Urinary bladder (tissue), 4 donors: ENCODE data around the gene RBMS3. TPM values are rescaled to one million over a fixed set of nuclear protein-coding genes. Genes with fewer than 3 reads are reported as not detected.
A peak's percentile ranks its signal among the peaks of the same experiment; 100 is the strongest.

Experiments used
- DNase-seq: peaks from one replicate; pipeline ENCODE4 v3.0.0-alpha.2; 2015; ENCODE audit errors: extremely low spot score
- H3K27ac ChIP-seq: one replicate; pipeline ENCODE4 v1.5.1; 2013; ENCODE audit warnings: low read depth, mild to moderate bottlenecking, moderate library complexity
- H3K36me3 ChIP-seq: one replicate; pipeline ENCODE4 v1.6.1; 2013; ENCODE audit warnings: mild to moderate bottlenecking, moderate library complexity; ENCODE audit not compliant: insufficient read depth
- H3K4me1 ChIP-seq: one replicate; pipeline ENCODE4 v1.6.1; 2013; ENCODE audit warnings: mild to moderate bottlenecking, moderate library complexity; ENCODE audit not compliant: insufficient read depth
- H3K4me3 ChIP-seq: one replicate; pipeline ENCODE4 v1.5.1; 2013; ENCODE audit warnings: low read depth, low read length
- WGBS: extraction: QIAGEN DNeasy Blood & Tissue Kit; methylation state at CpG from one replicate; pipeline ENCODE4 v1.1.7; 2013; 5-methylcytosine and 5-hydroxymethylcytosine counted together
- polyA plus RNA-seq: library from polyadenylated mRNA; stranded (reverse); fragments of 200-250 nt; gene quantifications from one replicate; pipeline ENCODE4 v1.2.3, GENCODE V29; 2013
- total RNA-seq: library from RNA; depleted of rRNA; stranded (reverse); fragments of >200 nt; gene quantifications from one replicate; pipeline ENCODE4 v1.2.3, GENCODE V29; 2014
- donor health status: healthy with polysubstance abuse.
- donor health status: healthy.

Gene RBMS3
- total and polyA plus RNA-seq, 2 donors, result 10.6 to 136 TPM

GRCh38 chr3:29940759-29941323 lies 660.0 kb downstream of the RBMS3 start:
- H3K36me3 ChIP-seq, result no peaks in the 10 kb centered on the region
- no peak overlapping the region for H3K27ac ChIP-seq
- no peaks in the 10 kb centered on the region for H3K4me1 ChIP-seq
- peak; percentile 15 for DNase-seq
- no peak overlapping the region for H3K4me3 ChIP-seq
- WGBS, result 34% methylated on average over 1 of the region's 1 CpG

GRCh38 chr3:29942297-29942696 lies 661.4 kb downstream of the RBMS3 start:
- Histone ChIP-seq H3K4me1 (no peaks in the 10 kb centered on the region), H3K27ac (no peak overlapping the region), H3K4me3 (no peak overlapping the region), H3K36me3 (no peaks in the 10 kb centered on the region)
- DNase-seq, result no peak
- WGBS, result 91% methylated on average over 1 of the region's 1 CpG

- DNase-seq, result no peak
- Histone ChIP-seq H3K36me3 (no peaks in the 10 kb centered on the region), H3K27ac (no peak overlapping the region), H3K4me3 (no peak overlapping the region), H3K4me1 (no peaks in the 10 kb centered on the region)
- WGBS, result 30% methylated on average over 1 of the region's 1 CpG
These were observed 668.3 kb downstream of the RBMS3 start for GRCh38 chr3:29949131-29949530.

- 90% methylated on average over 11 of the region's 11 CpGs for WGBS
- no peak for DNase-seq
- Histone ChIP-seq H3K4me3 (no peak overlapping the region), H3K27ac (no peak overlapping the region), H3K4me1 (no peaks in the 10 kb centered on the region), H3K36me3 (no peaks in the 10 kb centered on the region)
These were observed 669.2 kb downstream of the RBMS3 start for GRCh38 chr3:29949940-29950616.

- DNase-seq, result no peak
- no peaks in the 10 kb centered on the region for H3K36me3 ChIP-seq
- no peaks in the 10 kb centered on the region for H3K4me1 ChIP-seq
- H3K4me3 ChIP-seq, result no peak overlapping the region
- 70% methylated on average over 1 of the region's 1 CpG for WGBS
- no peak overlapping the region for H3K27ac ChIP-seq
These were observed 671.6 kb downstream of the RBMS3 start for GRCh38 chr3:29952431-29952830.

GRCh38 chr3:29955413-29955812 lies 674.5 kb downstream of the RBMS3 start:
- WGBS, result 37% methylated on average over 1 of the region's 1 CpG
- no peak overlapping the region for H3K4me3 ChIP-seq
- H3K4me1 ChIP-seq, result no peaks in the 10 kb centered on the region
- no peaks in the 10 kb centered on the region for H3K36me3 ChIP-seq
- no peak overlapping the region for H3K27ac ChIP-seq
- DNase-seq, result no peak

GRCh38 chr3:29958816-29959215 lies 677.9 kb downstream of the RBMS3 start:
- no peaks in the 10 kb centered on the region for H3K4me1 ChIP-seq
- no peak overlapping the region for H3K4me3 ChIP-seq
- H3K27ac ChIP-seq, result no peak overlapping the region
- no peak for DNase-seq
- no peaks in the 10 kb centered on the region for H3K36me3 ChIP-seq
- 94% methylated on average over 1 of the region's 1 CpG for WGBS

GRCh38 chr3:29971895-29972294 lies 691.0 kb downstream of the RBMS3 start:
- DNase-seq, result no peak
- no peaks in the 10 kb centered on the region for H3K4me1 ChIP-seq
- no peak overlapping the region for H3K4me3 ChIP-seq
- no peak overlapping the region for H3K27ac ChIP-seq
- WGBS, result 57% methylated on average over 2 of the region's 2 CpGs
- no peaks in the 10 kb centered on the region for H3K36me3 ChIP-seq

GRCh38 chr3:29972320-29972993 lies 691.6 kb downstream of the RBMS3 start:
- WGBS, result 36% methylated on average over 3 of the region's 3 CpGs
- no peaks in the 10 kb centered on the region for H3K36me3 ChIP-seq

GRCh38 chr3:29973763-29974162 lies 692.9 kb downstream of the RBMS3 start:
- Histone ChIP-seq H3K4me3 (no peak overlapping the region), H3K27ac (no peak overlapping the region), H3K36me3 (no peaks in the 10 kb centered on the region), H3K4me1 (no peaks in the 10 kb centered on the region)
- 97% methylated on average over 1 of the region's 1 CpG for WGBS
- DNase-seq, result no peak

More at GRCh38 chr3:29972320-29972993, 691.6 kb downstream of the RBMS3 start:
- no peak overlapping the region for H3K4me3 ChIP-seq
- no peaks in the 10 kb centered on the region for H3K4me1 ChIP-seq
- no peak overlapping the region for H3K27ac ChIP-seq
- DNase-seq, result no peak

GRCh38 chr3:29976871-29977270 lies 696.0 kb downstream of the RBMS3 start:
- H3K27ac ChIP-seq, result no peak overlapping the region
- H3K36me3 ChIP-seq, result no peaks in the 10 kb centered on the region
- no peaks in the 10 kb centered on the region for H3K4me1 ChIP-seq
- no peak overlapping the region for H3K4me3 ChIP-seq
- WGBS, result 93% methylated on average over 5 of the region's 5 CpGs
- DNase-seq, result no peak

- no peaks in the 10 kb centered on the region for H3K4me1 ChIP-seq
- no peak for DNase-seq
- H3K4me3 ChIP-seq, result no peak overlapping the region
- H3K27ac ChIP-seq, result no peak overlapping the region
- H3K36me3 ChIP-seq, result no peaks in the 10 kb centered on the region
- WGBS, result 67% methylated on average over 2 of the region's 2 CpGs
These were observed 696.5 kb downstream of the RBMS3 start for GRCh38 chr3:29977360-29977759.

- Histone ChIP-seq H3K27ac (no peak overlapping the region), H3K4me1 (no peaks in the 10 kb centered on the region), H3K4me3 (no peak overlapping the region), H3K36me3 (no peaks in the 10 kb centered on the region)
- peak; percentile 4 for DNase-seq
These were observed 697.2 kb downstream of the RBMS3 start for GRCh38 chr3:29978036-29978435.

- H3K36me3 ChIP-seq, result no peaks in the 10 kb centered on the region
- no peak for DNase-seq
- no peak overlapping the region for H3K4me3 ChIP-seq
- no peak overlapping the region for H3K27ac ChIP-seq
- H3K4me1 ChIP-seq, result no peaks in the 10 kb centered on the region
These were observed 710.3 kb downstream of the RBMS3 start for GRCh38 chr3:29991198-29991597.
